HG03432 (cell line): ENCODE data around the gene PLA2G2D.

Experiments used
- ATAC-seq: cut with Tn5 transposase; IDR thresholded peaks from one replicate; pipeline ENCODE4 v1.9.1; 2021; ENCODE audit warnings: mild to moderate bottlenecking, moderate library complexity; ENCODE audit not compliant: unreplicated experiment

The PLA2G2D gene

GRCh38 chr1:20115479-20115878, 3.9 kb downstream of the PLA2G2D start:
- no peak for ATAC-seq

DNA sequence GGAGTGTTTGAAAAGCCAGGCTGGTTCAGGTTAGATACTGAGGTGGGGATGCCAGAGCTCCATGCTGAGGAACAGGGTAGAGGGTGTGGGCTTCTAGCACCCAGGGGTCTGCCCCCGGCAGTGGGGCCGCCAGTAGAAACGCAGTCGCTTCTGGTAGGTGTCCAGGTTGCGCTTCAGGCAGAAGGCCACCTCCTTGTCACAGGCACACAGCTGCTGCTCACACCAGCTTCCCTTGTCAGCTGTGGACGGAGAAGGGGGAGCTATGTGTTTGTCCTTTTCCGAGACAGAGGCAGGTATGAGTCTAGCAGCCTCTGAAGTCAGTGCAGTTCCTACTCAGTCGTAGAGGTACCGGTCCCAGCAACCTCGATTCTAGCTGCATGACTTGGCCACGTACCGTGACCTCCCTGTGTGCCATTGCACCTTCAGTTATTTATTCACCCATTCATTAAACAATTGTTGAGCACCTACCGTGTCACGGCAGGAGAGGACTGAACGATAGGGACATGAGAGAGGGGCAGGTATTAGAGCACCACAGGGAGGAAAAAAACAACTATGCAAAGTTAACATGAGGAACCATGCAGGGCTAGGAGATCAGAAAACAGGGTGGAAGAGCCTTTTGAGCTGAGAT, 5.2 kb downstream of the PLA2G2D start:
- ATAC-seq = no peak

GRCh38 chr1:20112279-20113000, 6.9 kb downstream of the PLA2G2D start:
- ATAC-seq = no peak

DNA sequence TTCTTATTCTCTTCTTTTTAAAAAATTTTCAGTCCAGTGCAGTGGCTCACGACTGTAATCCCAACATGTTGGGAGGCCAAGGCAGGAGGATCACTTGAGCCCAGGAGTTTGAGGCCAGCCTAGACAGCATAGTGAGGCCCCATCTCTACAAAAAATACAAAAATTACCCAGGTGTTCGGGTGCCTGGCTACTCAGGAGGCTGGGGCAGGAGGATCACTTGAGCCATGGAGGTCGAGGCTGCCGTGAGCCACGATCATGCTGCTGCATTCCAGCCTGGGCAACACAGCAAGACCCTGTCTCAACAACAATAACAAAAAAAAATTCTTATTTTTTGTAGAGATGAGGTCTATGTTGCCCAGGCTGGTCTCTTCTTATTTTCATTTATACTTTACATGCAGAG, 7.9 kb downstream of the PLA2G2D start:
- no peak for ATAC-seq

GRCh38 chr1:20110679-20111078, 8.7 kb downstream of the PLA2G2D start:
- no peak for ATAC-seq

- ATAC-seq = no peak
These were observed 10.0 kb downstream of the PLA2G2D start for GRCh38 chr1:20109223-20109856.

GRCh38 chr1:20108366-20109123, 10.8 kb downstream of the PLA2G2D start:
- ATAC-seq = no peak

DNA sequence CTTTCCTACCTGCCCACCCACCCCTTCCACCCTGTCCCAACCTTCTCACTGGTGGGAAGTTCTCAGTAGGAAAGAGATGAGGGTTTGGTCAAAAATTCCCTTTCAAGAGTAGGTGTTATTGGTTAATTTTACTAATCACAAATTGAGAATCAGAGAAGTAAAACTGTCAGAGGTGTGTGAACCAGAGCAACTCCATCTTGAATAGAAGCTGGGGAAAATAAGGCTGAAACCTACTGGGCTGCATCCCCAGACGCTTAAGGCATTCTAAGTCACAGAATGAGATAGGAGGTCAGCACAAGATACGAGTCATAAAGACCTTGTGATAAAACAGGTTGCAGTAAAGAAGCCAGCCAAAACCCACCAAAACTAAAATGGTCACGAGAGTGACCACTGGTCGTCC, 11.5 kb downstream of the PLA2G2D start:
- no peak for ATAC-seq

GRCh38 chr1:20107351-20107750, 12.0 kb downstream of the PLA2G2D start:
- ATAC-seq = no peak

DNA sequence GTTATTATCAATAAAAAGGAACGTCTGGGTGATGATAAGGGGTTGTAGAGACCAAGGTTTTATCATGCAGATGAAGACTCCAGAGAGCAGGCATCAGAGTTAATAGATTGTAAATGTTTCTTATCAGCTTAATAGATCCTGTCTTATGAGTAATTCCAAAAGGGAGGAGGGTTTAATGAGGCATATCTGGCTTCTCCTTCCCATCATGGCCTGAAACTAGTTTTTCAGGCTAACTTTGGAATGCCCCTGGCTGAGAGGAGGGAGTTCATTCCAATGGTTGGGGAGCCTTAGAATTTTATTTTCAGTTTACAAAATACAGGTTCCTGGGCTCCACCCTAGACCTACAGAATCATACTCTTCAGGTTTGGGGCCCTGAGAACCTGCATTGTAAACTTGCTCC, 13.5 kb downstream of the PLA2G2D start:
- ATAC-seq = no peak

DNA sequence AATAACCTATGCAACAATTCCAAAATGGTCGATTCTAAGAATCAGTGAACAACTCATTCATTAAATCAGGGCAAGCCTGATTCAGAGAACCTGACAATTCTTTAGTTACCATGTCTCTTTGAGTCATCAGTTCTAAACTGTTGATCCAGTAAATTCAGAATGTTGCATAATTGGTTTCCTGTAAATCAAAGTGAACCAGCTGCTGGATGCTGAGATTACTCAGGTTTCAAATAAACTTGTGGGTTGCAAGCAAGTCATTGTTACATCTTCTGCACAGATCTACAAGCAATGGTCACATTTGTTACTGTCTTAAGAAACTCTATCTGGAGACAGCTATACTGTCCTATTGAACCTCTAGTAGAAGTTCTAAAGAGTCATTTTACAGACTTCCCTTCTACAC, 16.5 kb downstream of the PLA2G2D start:
- ATAC-seq = no peak

GRCh38 chr1:20100632-20101355, 18.5 kb downstream of the PLA2G2D start:
- no peak for ATAC-seq

- ATAC-seq = no peak
These were observed 19.8 kb downstream of the PLA2G2D start for GRCh38 chr1:20099533-20099932.

DNA sequence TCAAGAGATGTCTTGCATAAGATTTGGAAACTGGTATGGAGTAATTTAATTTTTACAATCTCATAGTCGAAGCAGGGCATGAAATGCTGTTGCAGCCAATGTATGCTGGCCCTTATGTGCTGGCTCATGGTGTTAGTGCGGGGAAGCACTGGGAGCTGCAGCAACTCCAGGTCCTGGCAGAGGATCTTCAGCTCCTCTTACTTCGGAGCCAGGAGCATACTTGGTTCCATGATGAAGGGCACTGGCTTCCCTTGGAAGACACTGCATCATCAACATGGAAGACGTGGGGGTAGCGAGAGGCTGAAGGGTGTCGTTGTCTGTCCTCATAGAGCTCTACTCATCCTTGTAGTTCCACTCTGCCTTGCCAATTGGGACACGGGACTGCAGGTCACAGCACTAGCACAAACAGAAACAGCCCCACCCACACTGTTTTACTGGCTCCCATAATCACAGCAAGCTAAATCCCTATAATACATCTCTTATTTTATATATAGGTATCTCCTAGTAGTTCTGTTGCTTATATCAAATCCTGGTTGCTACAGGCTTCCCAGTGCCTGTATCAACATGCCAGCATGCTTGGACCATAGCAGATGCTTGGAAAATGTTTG, 22.4 kb downstream of the PLA2G2D start:
- ATAC-seq = no peak

GRCh38 chr1:20095564-20096434, 23.5 kb downstream of the PLA2G2D start:
- ATAC-seq = no peak

DNA sequence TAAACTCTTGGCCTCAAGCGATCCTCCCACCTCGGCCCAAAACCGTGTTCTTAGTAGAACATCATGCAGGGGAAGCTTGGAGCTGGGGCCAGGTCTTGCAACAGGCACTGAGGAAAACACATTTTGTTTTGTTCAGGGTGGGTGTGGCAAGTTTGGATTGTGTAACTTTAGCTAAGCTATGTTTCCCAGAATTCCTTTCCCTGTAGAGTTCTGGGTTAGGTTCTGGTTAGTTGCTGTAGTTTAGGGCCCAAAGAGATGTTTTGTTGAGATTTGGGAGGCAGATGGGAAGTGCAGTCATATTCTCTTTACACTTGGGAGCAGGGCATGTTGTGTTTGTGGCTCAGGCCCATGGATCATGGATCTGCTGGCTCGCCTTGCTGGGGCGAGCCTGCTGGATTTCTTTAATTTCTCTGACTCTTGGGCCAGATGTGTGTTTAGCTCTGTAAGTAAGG, 25.4 kb downstream of the PLA2G2D start:
- ATAC-seq = no peak

- ATAC-seq = no peak
These were observed 26.0 kb downstream of the PLA2G2D start for GRCh38 chr1:20093303-20093702.

GRCh38 chr1:20090641-20091040, 28.7 kb downstream of the PLA2G2D start:
- ATAC-seq = no peak

GRCh38 chr1:20090119-20090518, 29.2 kb downstream of the PLA2G2D start:
- no peak for ATAC-seq
